SK-N-SH treated with all-trans-retinoic acid at 6 μM for 48 hours (cell line): ENCODE results near the gene UNC5C.

ENCODE experiments used
- ATAC-seq: fragments of 200-7000 bp; cut with Tn5 transposase; 3 replicates; pipeline ENCODE4 v1.9.1; 2020; ENCODE audit warnings: mild to moderate bottlenecking, moderate library complexity
- ARNTL ChIP-seq: fragments of 450-650 bp; formaldehyde crosslinking; IDR thresholded peaks from 2 replicates; pipeline ENCODE4 v1.5.0; 2020; ENCODE audit warnings: low read depth, mild to moderate bottlenecking, moderate library complexity, borderline replicate concordance
- BACH2 ChIP-seq: fragments of 250-450 bp; sonication (Bioruptor Pico); IDR thresholded peaks from 2 replicates; pipeline ENCODE4 v1.9.0; 2021; ENCODE audit warnings: mild to moderate bottlenecking, borderline replicate concordance
- CSDC2 ChIP-seq: fragments of 250-450 bp; sonication (Bioruptor Pico); IDR thresholded peaks from 2 replicates; pipeline ENCODE4 v1.5.0; 2020; ENCODE audit warnings: mild to moderate bottlenecking, moderate library complexity
- CSRNP3 ChIP-seq: fragments of 250-450 bp; sonication (Bioruptor Pico); IDR thresholded peaks from 2 replicates; pipeline ENCODE4 v1.5.1; 2021; ENCODE audit warnings: mild to moderate bottlenecking, moderate library complexity
- ESRRG ChIP-seq: fragments of 250-450 bp; sonication (Bioruptor Pico); IDR thresholded peaks from 2 replicates; pipeline ENCODE4 v1.6.1; 2021; ENCODE audit warnings: mild to moderate bottlenecking
- GLIS3 ChIP-seq: fragments of 250-450 bp; sonication (Bioruptor Pico); IDR thresholded peaks from 2 replicates; pipeline ENCODE4 v1.5.0; 2020; ENCODE audit warnings: mild to moderate bottlenecking, moderate library complexity
- ISL1 ChIP-seq: fragments of 250-450 bp; sonication (Bioruptor Pico); IDR thresholded peaks from 2 replicates; pipeline ENCODE4 v2.1.2; 2022; ENCODE audit warnings: mild to moderate bottlenecking, moderate library complexity
- OSR1 ChIP-seq: fragments of 250-450 bp; sonication (Bioruptor Pico); IDR thresholded peaks from 2 replicates; pipeline ENCODE4 v1.8.0; 2022; ENCODE audit warnings: moderate library complexity, mild to moderate bottlenecking, inconsistent platforms
- RARB ChIP-seq: fragments of 250-450 bp; sonication (Bioruptor Pico); IDR thresholded peaks from 2 replicates; pipeline ENCODE4 v1.8.0; 2021; ENCODE audit warnings: mild to moderate bottlenecking, moderate library complexity
- SNAI2 ChIP-seq: fragments of 250-450 bp; sonication (Bioruptor Pico); IDR thresholded peaks from 2 replicates; pipeline ENCODE4 v1.5.0; 2020; ENCODE audit warnings: mild to moderate bottlenecking, moderate library complexity
- TCF4 ChIP-seq: fragments of 250-450 bp; sonication (Bioruptor Pico); IDR thresholded peaks from 2 replicates; pipeline ENCODE4 v1.8.0; 2021; ENCODE audit warnings: mild to moderate bottlenecking, moderate library complexity, borderline replicate concordance
- TOX ChIP-seq: fragments of 250-450 bp; sonication (Bioruptor Pico); IDR thresholded peaks from 2 replicates; pipeline ENCODE4 v1.8.0; 2021; ENCODE audit warnings: mild to moderate bottlenecking, moderate library complexity, borderline replicate concordance
- ZC3H10 ChIP-seq: fragments of 250-450 bp; sonication (Bioruptor Pico); IDR thresholded peaks from 2 replicates; pipeline ENCODE4 v1.5.1; 2021; ENCODE audit warnings: mild to moderate bottlenecking, moderate library complexity
- ZFP3 ChIP-seq: fragments of 250-450 bp; sonication (Bioruptor Pico); IDR thresholded peaks from 2 replicates; pipeline ENCODE4 v1.5.0; 2020; ENCODE audit warnings: mild to moderate bottlenecking, moderate library complexity
- ZFP30 ChIP-seq: fragments of 450-650 bp; formaldehyde crosslinking; IDR thresholded peaks from 2 replicates; pipeline ENCODE4 v1.5.0; 2022; ENCODE audit warnings: mild to moderate bottlenecking, moderate library complexity
- ZNF565 ChIP-seq: fragments of 450-650 bp; formaldehyde crosslinking; conservative IDR thresholded peaks from 2 replicates; pipeline ENCODE4 v1.5.0; 2020; ENCODE audit warnings: low read depth, mild to moderate bottlenecking, moderate library complexity
- ZNF70 ChIP-seq: fragments of 450-650 bp; formaldehyde crosslinking; IDR thresholded peaks from 2 replicates; pipeline ENCODE4 v1.5.0; 2020; ENCODE audit warnings: mild to moderate bottlenecking, moderate library complexity
- ZNF8 ChIP-seq: fragments of 450-650 bp; formaldehyde crosslinking; IDR thresholded peaks from 2 replicates; pipeline ENCODE4 v1.5.0; 2020; ENCODE audit warnings: mild to moderate bottlenecking, moderate library complexity
- TF ChIP-seq, protein P1 (sequence below): fragments of 250-450 bp; sonication (Bioruptor Pico); IDR thresholded peaks from 2 replicates; pipeline ENCODE4 v1.8.0; 2021; ENCODE audit warnings: low read depth, mild to moderate bottlenecking, moderate library complexity, borderline replicate concordance
- TF ChIP-seq, protein P2 (sequence below): fragments of 250-450 bp; sonication (Bioruptor Pico); IDR thresholded peaks from 2 replicates; pipeline ENCODE4 v1.5.1; 2020; ENCODE audit warnings: low read depth, mild to moderate bottlenecking, moderate library complexity
- TF ChIP-seq, protein P3 (sequence below): fragments of 250-450 bp; sonication (Bioruptor Pico); IDR thresholded peaks from 2 replicates; pipeline ENCODE4 v1.8.0; 2020; ENCODE audit warnings: mild to moderate bottlenecking, moderate library complexity, borderline replicate concordance
- TF ChIP-seq, protein P4 (sequence below): fragments of 250-450 bp; sonication (Bioruptor Pico); IDR thresholded peaks from 2 replicates; pipeline ENCODE4 v1.5.0; 2020; ENCODE audit warnings: mild to moderate bottlenecking, moderate library complexity

Gene UNC5C

DNA sequence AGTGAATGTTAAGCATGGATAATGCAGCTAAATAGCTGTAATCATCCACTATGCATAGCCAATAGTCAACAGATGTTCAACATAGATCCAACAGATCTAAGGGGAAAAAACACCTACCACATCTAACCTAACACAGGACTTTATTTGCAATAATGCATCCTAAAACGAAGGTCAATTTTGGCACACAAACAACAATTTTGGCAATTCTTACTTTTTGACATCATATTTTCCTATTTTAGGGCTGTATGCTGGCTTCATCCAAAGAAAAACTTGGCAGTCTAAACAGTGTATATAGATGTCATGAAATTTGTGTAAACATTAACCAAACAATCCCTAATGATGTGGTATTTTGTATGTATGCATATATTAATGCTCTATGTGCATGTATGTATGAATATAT, 33.2 kb downstream of the UNC5C start:
- no peak for ATAC-seq
- no peak for TF ChIP-seq ZNF70 (CRISPR knock-in tag)
- TF ChIP-seq GLIS3 (CRISPR knock-in tag) = no peak

DNA sequence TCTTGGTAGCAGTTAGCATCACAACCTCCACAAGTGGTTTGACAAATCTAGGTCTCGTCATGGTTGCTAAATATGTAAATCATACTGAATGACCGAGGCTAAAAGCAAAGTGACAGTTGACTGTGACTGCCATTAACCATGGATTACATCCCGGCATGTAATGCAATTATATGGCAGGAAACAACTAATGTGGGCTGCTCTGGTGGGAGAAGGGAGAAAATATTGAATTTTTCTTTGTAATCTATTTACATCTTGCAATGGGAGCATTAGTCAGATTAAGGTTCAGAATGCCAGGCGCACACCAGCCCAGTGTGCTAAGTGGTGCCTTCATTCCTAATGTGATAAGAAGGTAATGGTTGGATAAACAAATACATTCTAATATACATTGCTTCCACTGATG, 35.8 kb downstream of the UNC5C start:
- ATAC-seq = no peak
- TF ChIP-seq ISL1 (CRISPR knock-in tag) (peak; percentile 97), ZC3H10 (CRISPR knock-in tag) (peak; percentile 52; the same call in 1 of the 2 replicates), ZNF70 (CRISPR knock-in tag) (peak; percentile 66), GLIS3 (CRISPR knock-in tag) (peak; percentile 90), ESRRG (CRISPR knock-in tag) (peak; percentile 79; the same call in 1 of the 2 replicates), CSDC2 (CRISPR knock-in tag) (0 out of 2 replicates have a peak, but pooled peaks have one; percentile 34), ZFP30 (no peak), CSRNP3 (CRISPR knock-in tag) (peak; percentile 94; the same call in 1 of the 2 replicates), SNAI2 (CRISPR knock-in tag) (peak; percentile 93), OSR1 (CRISPR knock-in tag) (no peak), ZNF565 (CRISPR knock-in tag) (peak; percentile 72; the same call in 1 of the 2 replicates), ZNF8 (peak; percentile 63; the same call in 1 of the 2 replicates), ARNTL (CRISPR knock-in tag) (no peak), TCF4 (CRISPR knock-in tag) (peak; percentile 98), ZFP3 (peak; percentile 61; the same call in 1 of the 2 replicates)
- TF ChIP-seq, protein P1, sequence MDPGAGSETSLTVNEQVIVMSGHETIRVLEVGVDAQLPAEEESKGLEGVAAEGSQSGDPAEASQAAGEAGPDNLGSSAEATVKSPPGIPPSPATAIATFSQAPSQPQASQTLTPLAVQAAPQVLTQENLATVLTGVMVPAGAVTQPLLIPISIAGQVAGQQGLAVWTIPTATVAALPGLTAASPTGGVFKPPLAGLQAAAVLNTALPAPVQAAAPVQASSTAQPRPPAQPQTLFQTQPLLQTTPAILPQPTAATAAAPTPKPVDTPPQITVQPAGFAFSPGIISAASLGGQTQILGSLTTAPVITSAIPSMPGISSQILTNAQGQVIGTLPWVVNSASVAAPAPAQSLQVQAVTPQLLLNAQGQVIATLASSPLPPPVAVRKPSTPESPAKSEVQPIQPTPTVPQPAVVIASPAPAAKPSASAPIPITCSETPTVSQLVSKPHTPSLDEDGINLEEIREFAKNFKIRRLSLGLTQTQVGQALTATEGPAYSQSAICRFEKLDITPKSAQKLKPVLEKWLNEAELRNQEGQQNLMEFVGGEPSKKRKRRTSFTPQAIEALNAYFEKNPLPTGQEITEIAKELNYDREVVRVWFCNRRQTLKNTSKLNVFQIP (CRISPR knock-in tag) = no peak
- TF ChIP-seq, protein P2, sequence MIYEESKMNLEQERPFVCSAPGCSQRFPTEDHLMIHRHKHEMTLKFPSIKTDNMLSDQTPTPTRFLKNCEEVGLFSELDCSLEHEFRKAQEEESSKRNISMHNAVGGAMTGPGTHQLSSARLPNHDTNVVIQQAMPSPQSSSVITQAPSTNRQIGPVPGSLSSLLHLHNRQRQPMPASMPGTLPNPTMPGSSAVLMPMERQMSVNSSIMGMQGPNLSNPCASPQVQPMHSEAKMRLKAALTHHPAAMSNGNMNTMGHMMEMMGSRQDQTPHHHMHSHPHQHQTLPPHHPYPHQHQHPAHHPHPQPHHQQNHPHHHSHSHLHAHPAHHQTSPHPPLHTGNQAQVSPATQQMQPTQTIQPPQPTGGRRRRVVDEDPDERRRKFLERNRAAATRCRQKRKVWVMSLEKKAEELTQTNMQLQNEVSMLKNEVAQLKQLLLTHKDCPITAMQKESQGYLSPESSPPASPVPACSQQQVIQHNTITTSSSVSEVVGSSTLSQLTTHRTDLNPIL (CRISPR knock-in tag) = peak; percentile 89
- TF ChIP-seq, protein P3, sequence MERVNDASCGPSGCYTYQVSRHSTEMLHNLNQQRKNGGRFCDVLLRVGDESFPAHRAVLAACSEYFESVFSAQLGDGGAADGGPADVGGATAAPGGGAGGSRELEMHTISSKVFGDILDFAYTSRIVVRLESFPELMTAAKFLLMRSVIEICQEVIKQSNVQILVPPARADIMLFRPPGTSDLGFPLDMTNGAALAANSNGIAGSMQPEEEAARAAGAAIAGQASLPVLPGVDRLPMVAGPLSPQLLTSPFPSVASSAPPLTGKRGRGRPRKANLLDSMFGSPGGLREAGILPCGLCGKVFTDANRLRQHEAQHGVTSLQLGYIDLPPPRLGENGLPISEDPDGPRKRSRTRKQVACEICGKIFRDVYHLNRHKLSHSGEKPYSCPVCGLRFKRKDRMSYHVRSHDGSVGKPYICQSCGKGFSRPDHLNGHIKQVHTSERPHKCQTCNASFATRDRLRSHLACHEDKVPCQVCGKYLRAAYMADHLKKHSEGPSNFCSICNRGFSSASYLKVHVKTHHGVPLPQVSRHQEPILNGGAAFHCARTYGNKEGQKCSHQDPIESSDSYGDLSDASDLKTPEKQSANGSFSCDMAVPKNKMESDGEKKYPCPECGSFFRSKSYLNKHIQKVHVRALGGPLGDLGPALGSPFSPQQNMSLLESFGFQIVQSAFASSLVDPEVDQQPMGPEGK (CRISPR knock-in tag) = peak; percentile 54; the same call in 1 of the 2 replicates
- TF ChIP-seq, protein P4, sequence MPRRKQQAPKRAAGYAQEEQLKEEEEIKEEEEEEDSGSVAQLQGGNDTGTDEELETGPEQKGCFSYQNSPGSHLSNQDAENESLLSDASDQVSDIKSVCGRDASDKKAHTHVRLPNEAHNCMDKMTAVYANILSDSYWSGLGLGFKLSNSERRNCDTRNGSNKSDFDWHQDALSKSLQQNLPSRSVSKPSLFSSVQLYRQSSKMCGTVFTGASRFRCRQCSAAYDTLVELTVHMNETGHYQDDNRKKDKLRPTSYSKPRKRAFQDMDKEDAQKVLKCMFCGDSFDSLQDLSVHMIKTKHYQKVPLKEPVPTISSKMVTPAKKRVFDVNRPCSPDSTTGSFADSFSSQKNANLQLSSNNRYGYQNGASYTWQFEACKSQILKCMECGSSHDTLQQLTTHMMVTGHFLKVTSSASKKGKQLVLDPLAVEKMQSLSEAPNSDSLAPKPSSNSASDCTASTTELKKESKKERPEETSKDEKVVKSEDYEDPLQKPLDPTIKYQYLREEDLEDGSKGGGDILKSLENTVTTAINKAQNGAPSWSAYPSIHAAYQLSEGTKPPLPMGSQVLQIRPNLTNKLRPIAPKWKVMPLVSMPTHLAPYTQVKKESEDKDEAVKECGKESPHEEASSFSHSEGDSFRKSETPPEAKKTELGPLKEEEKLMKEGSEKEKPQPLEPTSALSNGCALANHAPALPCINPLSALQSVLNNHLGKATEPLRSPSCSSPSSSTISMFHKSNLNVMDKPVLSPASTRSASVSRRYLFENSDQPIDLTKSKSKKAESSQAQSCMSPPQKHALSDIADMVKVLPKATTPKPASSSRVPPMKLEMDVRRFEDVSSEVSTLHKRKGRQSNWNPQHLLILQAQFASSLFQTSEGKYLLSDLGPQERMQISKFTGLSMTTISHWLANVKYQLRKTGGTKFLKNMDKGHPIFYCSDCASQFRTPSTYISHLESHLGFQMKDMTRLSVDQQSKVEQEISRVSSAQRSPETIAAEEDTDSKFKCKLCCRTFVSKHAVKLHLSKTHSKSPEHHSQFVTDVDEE (CRISPR knock-in tag) = peak; percentile 99

DNA sequence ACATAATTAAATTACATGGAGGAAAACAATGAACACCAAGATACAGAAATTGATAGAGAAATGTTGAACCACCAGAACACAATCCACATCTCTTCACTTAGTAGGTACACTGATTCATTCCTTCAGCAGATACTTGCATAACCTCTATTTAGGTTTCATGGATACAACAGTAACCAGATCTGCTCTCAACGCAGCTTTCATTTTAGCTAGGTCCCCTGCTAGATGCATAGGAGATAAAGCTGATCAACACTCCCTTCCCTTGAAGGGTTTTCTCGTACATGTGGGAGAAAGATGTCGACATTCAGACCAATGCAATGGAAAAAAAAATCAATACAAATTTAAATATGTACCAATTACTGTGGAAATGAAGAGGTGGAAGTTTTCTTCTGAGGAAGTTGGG, 37.3 kb downstream of the UNC5C start:
- peak; percentile 14 for ATAC-seq
- TF ChIP-seq BACH2 (CRISPR knock-in tag) (no peak), TOX (CRISPR knock-in tag) (no peak), ZFP3 (no peak), ISL1 (CRISPR knock-in tag) (no peak), ZFP30 (no peak), SNAI2 (CRISPR knock-in tag) (no peak), OSR1 (CRISPR knock-in tag) (no peak), ZNF70 (CRISPR knock-in tag) (no peak), GLIS3 (CRISPR knock-in tag) (0 out of 2 replicates have a peak, but pooled peaks have one; percentile 53), RARB (CRISPR knock-in tag) (no peak), ZNF565 (CRISPR knock-in tag) (no peak), TCF4 (CRISPR knock-in tag) (no peak; the same call in 1 of the 2 replicates), CSDC2 (CRISPR knock-in tag) (no peak)
- TF ChIP-seq, protein P3 (CRISPR knock-in tag) = no peak
- TF ChIP-seq, protein P4 (CRISPR knock-in tag) = peak; percentile 14; the same call in 1 of the 2 replicates
